DMS114 treated with DMSO at 0.1 percent for 48 hours (cell line): Measurements from ENCODE around the gene GRIN2C.

ENCODE experiments used
- DNase-seq: peaks from one replicate; lab custom pipeline; 2025; ENCODE audit not compliant: unreplicated experiment; lab: John Stamatoyannopoulos, UW

Gene GRIN2C

DNA sequence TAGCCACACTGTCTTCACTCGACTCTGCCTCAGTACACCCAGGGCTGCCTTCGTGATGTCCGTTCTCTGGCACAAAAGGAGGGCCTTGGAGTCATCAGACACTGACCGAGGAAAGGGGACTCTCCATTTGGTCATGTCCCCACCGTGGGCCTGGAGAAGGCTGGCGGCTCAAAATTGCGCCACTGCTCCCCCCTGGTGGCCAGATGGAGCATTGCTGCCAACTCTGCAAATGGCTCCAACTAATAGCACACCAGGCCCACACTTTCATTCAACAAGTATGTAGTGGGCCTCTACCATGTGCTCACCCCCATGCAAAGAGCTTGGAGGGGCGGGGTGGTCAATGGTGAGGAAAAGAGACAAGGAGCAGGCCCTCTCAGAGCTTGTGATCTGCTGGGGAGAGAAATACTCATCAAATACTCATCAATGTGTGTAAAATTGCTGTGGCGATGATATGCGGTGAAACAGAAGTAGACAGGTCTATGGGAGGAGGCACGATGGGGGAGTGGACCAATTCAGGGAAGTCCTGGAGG is 5.2 kb upstream of the GRIN2C start:
- DNase-seq: peak; percentile 30

DNA sequence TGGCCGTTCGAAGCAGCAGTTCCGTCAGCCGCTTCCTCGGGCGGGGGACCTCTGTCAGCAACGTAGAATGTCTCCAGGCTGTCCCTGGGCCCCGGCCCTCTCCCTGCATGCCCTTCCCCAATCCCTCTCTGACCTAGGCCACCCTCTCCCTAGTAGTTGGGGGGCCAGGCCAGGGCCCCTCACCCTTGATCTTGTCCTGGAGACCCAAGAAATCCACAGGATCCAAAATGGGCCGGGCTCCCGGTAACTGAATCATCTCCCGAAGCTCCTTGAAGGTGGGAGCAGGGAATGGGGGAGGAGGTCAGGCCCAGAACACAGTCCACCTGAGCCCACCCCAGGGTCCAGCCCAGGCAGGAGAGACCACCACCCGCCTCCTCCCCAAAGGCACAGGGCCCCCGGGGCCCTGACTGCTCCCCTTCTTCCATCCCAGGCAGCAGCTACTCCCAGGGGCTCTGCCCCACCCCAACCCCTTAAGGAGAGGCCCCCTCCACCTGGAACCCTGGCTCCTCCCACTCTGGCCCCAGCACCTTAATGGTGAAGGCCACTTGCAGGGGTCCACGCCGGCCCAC is 4.7 kb upstream of the GRIN2C start:
- DNase-seq: no peak

DNA sequence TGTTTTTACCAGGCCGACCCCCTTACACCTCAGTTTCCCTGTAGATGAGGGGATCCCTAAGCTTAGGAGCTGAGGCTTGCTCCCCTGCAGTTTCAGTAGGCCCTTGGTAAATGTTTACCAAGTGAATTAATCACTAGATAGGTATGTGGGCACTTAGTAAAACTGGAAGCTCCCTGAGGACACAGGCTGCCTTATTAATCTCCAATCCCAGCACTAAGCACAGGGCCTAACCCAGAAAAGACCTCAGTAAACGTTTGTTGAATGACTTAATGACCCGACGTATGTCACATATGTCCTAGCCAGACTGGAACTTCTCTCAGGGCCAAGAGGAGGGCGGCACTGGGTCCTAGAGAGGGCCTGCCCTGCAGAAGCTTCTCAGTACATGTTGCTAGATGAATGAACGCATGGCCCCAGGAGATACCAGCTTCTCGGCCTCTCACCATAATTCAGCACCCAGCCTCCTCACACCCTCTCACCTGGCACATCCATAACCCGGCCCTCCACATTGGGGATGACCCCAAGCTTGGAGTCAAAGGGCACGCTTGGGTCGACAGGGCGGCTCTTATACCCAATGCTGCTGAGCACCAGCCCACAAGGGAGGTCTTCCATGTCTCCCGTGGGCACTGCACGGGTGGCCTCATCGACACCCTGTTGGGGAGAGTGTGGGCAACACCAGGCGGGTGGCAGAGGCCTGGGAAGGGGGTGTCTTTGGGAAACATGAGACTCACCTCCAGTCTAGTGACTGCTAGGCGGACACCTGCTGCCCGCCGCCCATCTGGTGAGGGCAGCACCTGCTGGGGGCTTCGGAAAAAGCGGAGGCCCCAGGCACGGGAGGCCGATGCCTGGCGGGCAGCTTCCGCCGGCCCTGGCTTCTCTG is 4.0 kb upstream of the GRIN2C start:
- DNase-seq: no peak

DNA sequence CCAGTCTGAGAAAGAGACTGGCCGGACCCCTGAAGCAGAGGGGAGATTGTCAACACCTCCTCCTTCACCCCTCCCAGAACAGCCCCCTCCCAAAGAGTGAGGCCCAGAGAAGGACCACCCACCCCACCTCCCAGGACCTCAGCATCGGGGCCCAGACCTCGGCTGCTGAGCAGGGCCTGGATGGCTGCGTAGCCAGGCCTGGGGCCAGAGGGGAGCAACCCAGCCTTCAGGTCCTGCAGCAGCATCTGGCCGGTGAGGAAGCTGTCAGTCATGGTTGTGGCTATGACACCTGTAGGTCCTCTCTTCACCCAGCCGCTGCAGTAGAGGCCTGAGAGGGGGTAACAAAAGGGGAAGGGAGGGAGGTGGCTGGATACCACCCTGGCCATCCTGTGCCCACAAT is 3.2 kb upstream of the GRIN2C start:
- no peak for DNase-seq

DNA sequence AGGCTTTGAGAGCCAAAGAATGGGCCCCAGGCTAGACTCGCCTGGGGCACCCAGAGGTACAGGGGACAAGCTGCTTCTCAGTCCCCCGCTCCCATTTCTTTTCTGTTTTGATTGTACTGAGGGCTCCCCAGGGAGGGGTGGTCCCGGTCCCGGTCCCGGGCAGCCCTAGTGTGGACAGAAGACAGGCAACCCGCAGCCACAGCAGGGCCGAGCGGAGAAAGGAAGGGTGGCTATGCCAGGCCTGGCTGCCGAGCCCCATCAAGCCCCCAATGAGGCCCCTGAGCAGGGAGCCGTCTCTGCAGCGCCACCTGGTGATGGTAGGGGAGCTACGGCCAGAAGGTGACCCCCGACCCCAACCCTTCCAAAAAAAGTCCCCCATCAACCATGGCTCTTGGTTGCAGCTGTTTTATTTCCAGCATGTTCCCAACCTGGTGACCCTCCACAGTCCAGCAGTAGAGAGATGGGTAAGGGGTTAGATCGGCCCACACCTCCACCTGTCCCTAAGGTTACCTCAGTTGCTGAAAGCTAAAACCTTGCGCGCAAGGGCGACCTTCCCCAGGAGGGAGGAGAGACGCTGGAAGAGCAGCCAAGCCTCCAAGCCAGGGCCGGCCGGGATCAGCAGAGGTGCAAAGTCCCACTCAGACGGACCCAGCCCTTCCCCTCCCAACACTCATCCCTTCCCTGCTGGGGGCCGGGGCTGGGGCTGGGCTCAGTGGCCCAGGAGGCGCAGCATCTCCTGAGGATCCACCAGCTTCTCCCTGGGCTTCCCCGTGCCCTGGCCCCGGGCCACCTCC is 2.6 kb upstream of the GRIN2C start:
- DNase-seq: no peak

DNA sequence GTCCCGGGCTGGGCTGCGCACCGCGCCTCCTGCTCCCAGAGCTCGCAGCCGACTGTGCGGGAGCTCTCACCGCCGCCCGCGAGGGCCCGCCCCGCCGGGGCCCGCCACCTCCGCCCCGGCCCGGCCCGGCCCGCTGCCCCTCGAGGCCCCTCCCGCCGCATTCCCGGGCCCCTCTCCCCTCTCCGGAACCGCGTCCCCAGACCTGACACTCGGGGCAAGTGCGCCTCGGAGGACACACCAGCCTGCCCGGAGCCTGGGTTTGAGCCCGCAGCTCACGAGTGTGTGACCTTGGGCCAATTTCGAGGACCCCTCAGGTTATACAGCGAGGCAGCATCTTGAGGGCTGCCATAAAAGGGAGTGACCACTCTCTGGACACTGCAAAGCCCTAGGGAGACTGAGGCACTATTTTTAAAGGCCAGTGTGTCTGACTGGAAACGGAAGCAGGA is 2.0 kb upstream of the GRIN2C start:
- no peak for DNase-seq

DNA sequence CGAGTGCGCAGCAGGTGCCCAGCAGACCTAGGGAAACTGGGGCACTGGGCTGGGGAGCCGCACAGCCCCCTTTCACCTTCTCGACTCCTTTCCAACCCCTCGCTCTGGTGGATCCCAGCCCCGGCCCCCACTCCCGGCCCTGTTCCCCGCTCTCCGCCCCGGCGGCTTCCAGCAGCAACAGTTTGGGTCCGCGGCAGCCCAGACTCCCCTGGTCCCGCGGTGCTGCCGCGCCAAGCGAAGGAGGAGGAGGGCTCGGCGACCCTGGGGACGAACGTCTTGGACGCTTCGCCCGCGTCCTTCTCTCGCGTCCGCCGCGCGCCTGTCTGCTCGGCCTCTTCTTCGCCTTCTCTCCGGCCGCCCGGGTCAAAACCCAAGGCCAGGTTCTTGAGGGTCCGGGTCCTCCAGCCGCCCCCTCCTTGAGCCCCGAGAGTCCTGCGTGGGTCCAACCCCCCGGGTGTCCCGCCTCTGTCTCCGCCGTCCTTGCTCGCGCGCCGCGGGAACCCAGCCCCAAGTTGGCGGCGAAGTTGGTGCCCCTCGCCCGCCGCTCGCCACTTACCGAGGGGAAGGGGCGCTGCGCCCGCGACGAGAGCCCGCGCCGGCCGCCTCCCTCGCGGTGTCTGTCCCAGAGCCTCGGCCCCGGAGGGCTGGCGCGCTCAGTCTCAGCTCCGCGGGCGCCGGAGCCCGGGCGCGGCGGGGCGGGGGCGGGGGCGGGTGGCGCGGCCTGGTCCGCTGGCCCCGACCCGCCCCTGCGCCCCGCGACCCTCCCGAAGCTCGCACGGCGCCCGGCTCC is 1.4 kb upstream of the GRIN2C start:
- DNase-seq: no peak

DNA sequence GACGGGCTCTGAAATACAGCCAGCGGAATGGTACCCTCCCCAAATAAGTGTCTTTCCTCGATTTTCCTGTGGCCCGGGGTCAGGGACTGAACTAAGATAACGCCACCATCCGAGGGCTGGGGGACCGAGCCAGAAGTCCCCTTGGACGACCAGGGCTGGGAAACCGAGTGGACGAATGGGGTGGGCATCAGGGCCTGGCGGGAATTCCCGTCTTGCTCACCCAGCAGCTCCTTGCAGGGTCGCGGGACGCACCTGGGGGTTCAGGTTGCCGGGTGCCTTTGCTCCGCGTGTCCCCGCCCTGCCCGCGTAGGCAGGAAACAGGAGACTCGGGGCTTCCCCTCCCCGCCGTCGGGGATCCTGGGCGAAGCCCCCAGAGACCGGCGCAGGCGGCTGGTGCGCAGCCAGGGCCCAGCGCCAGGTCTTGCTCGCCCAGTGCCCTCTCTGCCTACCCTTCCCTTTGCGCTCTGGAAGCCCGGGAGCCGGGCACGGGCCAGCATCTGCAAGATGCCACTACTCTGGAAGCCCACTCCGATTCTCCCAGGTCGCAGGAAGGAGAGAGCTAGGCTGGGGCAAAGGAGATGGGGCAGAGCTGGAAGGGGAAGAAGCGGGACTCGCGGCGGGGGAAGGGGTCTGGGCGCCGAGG is 665 bp upstream of the GRIN2C start:
- no peak for DNase-seq

DNA sequence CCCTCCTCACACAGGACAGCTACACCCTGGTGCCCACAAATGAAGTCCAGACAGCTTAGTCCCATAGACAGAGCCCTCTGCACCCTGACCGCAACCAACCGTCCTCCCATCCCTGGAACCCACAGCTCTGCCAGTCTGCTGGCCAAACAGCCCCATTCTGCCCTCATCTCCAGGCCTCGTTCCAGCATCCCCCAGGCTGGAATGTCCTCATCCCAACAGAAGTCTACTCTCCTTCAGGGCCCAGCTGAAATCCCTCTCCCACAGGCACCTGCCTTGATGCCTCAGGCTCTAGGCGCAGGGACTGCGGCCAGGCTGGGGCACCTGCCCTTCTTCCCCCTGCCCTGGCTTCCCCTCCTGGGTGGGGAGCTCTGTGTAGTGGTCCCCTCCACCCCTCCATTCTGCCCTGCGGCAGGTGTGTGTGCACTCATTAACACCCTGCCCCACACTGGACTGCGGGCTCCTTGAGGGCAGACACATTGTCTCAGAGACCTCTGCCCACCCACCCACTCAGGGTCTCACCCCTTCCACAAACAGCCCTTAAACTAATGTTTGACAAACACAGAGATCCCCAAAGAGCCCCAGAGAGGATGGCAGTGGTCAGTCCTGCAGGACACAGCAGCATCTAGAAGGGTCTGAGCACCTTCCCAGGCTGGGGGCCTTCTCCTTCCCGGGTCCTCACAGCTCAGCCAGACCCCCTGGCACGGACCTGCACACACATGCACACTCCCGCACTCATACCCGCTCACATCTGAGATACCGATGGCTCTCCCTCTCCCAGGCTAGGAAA is 820 bp downstream of the GRIN2C start:
- no peak for DNase-seq

DNA sequence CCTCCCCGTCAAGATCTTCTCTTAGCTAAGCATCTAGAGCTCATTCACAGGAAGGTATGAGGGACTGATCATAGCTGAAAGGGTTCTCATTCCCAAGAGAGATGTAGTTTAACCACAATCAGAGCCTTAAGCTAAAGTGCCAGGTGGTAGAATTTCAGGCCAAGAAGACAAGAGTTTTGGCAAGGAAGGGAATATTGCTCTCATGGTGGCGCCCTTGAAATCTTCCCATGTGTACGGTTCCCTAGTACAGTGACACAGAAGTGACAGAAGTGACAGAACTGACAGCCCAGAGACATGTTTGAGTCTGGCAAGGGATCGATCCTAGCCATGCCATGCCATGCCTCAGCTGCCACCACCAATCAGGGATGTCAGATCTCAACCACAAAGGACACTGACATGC is 2.5 kb downstream of the GRIN2C start:
- DNase-seq: no peak

DNA sequence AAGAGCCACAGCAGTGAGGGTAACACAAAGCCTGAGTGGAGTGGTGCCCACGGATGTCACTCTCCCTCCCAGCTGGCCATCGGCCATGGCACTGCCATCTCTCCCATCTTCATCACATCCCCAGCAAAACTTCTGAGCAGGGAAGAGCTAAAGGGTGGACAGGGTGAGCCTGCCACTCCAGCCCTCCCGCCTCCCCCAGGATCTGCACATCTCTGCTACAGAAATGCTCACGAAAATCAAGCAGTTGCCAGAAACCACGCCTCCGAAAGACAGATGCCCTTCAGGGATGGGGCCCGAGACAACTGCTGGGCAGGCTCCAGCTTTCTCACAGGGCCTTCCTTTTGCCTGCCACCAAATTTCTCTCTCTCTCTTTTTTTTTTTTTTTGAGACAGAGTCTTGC is 3.6 kb downstream of the GRIN2C start:
- no peak for DNase-seq

DNA sequence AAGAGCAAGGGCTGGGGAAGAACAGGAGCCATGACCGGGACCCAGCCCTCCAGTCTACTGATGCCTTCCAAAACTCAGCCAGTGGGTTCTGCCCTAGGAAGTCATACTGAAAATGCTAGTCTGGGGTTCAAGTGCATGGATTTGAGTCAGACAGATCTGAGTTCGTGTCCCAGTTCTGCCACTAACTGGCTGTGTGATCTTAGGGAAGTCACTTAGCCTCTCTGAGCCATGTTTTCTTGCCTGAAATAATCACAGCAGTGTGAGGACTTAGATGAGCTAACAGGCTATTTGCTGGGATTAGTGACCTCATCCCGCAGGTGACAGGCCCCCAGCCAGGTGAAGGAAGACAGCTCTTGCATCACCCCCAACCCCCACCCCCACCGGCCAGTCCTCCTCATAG is 4.4 kb downstream of the GRIN2C start:
- DNase-seq: no peak

DNA sequence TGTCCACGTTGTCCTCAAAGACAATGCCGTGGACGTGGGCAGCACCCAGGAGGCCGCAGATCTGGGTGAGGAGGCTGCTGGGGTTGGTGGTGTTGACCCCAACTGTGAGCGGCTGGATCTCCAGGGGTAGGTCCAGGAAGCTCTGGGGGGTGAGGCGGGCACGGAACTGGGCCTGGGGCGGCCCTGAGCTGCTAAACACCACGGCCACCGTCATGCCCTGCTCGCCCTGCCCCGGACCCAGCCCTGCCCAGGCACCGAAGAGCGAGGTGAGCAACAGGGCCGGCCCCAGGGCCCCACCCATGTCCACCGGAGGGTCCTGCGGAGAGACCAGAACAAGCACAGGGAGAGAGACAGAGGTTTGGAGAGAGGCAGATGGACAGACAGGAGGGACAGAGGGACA is 4.9 kb downstream of the GRIN2C start:
- DNase-seq: no peak

DNA sequence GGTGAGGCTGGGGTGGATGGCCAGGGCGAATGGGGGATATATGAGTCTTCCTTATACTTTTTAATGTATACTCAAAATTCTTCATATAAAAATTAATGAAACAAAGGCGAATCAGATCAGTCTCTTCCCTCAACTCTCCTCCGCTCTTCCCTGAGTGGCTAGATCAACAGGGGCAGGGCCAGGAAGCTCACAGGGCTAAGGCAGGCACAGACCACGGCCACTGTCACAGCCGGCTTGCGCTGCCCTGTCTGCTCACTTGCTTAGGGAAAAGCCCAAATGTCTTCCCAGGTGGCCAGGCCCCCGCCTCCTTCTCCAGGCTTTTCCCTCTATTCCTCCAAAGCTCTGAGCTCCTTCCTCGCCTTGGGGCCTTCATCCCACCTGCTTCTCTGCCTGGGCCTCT is 6.0 kb downstream of the GRIN2C start:
- DNase-seq: no peak

DNA sequence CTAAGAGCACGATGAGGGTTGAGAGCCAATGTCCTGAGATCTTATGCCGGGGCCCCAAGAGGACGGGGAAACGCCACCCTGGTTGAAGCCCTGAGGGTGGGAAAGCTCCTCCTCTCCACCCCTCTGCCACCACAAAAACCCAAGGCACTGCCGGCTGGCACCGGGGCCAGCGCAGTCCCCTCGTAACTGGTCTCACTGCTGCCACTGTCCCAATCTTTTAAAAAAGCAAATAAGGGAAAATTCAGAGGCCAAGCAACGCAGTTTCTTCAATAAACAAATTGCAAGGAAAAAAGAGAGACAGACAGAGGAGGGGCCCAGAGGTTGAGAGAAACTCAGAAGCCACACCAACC is 6.7 kb downstream of the GRIN2C start:
- DNase-seq: no peak

DNA sequence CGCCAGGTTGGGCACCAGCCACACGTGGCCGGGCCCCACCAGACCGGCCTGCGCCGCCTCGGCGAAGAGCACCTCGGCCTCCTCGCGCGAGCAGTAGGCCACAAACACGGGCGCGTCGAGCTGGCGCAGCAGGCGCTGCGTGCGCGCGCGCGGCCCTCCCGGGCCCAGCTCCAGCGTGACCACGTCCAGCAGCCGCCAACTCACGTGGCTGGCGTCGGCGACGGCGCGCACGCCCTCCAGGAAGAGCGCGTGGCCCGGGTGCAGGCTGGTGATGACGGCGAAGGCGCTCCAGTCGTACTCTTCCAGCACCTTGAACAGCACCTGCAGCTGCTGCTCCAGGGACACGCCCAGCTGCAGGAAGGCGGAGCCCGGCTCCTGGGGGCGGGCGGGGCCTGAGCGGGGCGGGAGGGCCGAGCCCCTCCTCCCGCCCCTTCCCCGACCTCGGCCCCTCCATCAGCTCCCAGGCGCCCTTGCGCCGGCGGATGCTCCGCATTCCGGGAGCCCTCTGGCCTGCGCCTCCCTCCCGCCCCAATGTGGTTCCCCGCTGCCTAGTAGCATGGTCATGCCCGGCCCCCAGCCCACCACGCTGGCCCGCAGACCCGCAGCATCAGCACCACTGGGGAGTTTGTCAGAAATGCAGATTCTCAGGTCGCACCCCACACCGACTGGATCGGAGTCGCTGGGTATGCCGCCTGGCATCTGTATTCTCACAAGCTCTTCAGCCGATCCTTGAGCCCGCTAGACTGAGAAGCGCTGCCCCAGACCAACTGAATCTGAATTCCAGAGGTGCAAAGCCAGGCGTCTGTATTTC is 7.2 kb downstream of the GRIN2C start:
- DNase-seq: no peak

DNA sequence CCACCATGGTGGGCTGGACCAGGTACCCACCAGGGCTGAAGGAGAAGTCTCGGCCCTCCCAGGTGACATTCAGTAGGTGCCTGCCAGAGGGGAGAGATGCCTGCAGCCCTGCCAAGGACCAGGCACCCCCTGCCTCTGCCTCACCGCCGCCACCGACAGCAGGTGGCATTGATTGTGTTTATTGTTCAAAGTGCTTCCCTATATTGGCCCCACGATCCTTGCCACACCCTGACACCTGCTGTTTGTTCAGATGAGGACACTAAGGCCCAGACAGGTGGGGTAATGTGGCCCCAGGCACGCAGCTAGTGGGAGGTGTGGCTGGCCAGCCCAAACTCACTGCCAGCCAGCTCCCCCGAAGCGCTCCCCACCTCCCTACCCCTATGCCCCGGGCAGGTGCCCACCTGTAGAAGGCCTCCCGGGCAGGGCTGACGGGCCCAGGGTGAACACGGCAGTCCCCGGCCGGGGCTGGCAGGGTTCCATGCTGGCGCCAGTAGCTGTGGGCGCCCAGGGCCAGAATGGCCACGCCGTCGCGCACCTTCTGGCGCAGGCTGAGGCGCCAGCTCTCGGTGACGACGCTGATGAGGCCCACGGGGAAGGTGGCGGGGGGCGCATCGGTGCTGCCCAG is 8.0 kb downstream of the GRIN2C start:
- DNase-seq: no peak

DNA sequence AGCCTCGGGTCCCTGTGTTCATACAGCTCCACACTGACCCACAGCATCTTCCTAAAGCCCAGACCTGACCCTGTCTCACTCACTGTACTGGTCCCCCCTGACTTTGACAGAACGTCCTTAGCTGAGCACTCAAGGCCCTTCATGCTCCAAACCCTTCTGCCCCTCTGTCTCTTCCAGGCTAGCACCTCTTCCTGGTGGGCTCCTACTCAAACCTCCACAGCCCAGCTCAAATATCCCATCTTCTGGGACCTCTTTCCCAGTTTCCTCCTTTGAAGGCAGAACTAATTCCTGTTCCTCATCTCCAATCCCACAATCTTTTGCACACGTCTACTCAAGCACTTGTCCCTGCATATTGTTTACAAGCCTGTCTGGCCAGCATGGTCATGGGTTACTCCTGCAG is 8.8 kb downstream of the GRIN2C start:
- no peak for DNase-seq
